HG02623 (cell line): ENCODE results near the gene AURKAIP1.
"Not testable (repeated sequence)": the region's sequence is repeated elsewhere in the genome, so short reads cannot be mapped to it uniquely, and the experiment has no call there.

Source experiments
- ATAC-seq: cut with Tn5 transposase; IDR thresholded peaks from one replicate; pipeline ENCODE4 v1.9.1; 2021; ENCODE audit warnings: moderate library complexity; ENCODE audit not compliant: unreplicated experiment

Gene AURKAIP1

GRCh38 chr1:1406821-1407635 lies 32.0 kb upstream of the AURKAIP1 start, which contains the start of gene MRPL20:
TSS of gene MRPL20 (minus strand) at chr1:1407293. CDS start at chr1:1407217, 76 bp downstream.
- peak; percentile 84 for ATAC-seq

- ATAC-seq, result no peak
Observed at GRCh38 chr1:1406101-1406820, 31.3 kb upstream of the AURKAIP1 start.

- no peak for ATAC-seq
Observed at GRCh38 chr1:1403653-1404052, 28.6 kb upstream of the AURKAIP1 start.

GRCh38 chr1:1402901-1403392 lies 27.9 kb upstream of the AURKAIP1 start:
- ATAC-seq, result not testable (repeated sequence)

- no peak for ATAC-seq
Observed at GRCh38 chr1:1402072-1402900, 27.3 kb upstream of the AURKAIP1 start.

GRCh38 chr1:1401457-1402010 lies 26.5 kb upstream of the AURKAIP1 start:
- ATAC-seq, result no peak

- ATAC-seq, result no peak
Observed at GRCh38 chr1:1400576-1401456, 25.8 kb upstream of the AURKAIP1 start.

GRCh38 chr1:1399872-1400575 lies 25.0 kb upstream of the AURKAIP1 start:
- ATAC-seq, result no peak

GRCh38 chr1:1399187-1399871 lies 24.3 kb upstream of the AURKAIP1 start, which contains the start of gene CCNL2:
TSS of gene CCNL2 (minus strand) at chr1:1399335. CDS start at chr1:1399306, 29 bp downstream.
- ATAC-seq, result peak; percentile 93

GRCh38 chr1:1398677-1399186 lies 23.7 kb upstream of the AURKAIP1 start:
- ATAC-seq, result peak; percentile 12

GRCh38 chr1:1397839-1398523 lies 23.0 kb upstream of the AURKAIP1 start:
- ATAC-seq, result no peak

GRCh38 chr1:1395166-1395565 lies 20.2 kb upstream of the AURKAIP1 start:
- no peak for ATAC-seq

GRCh38 chr1:1394116-1394515 lies 19.1 kb upstream of the AURKAIP1 start:
- no peak for ATAC-seq

GRCh38 chr1:1393428-1393827 lies 18.4 kb upstream of the AURKAIP1 start:
- ATAC-seq, result no peak

- no peak for ATAC-seq
Observed at GRCh38 chr1:1393014-1393413, 18.0 kb upstream of the AURKAIP1 start.

- ATAC-seq, result no peak
Observed at GRCh38 chr1:1391225-1391624, 16.2 kb upstream of the AURKAIP1 start.

GRCh38 chr1:1390675-1391074 lies 15.7 kb upstream of the AURKAIP1 start:
- no peak for ATAC-seq

- ATAC-seq, result no peak
Observed at GRCh38 chr1:1388078-1388472, 13.1 kb upstream of the AURKAIP1 start.
